Endothelial cell of hepatic sinusoid (primary cell): ENCODE data around the gene PTPRG.

Source experiments
- in situ Hi-C: cut with HindIII; loops from 2 replicates; pipeline ENCODE4 v1.10.0; 2017; ENCODE audit warnings: low sequenced_read_pairs

Gene PTPRG

GRCh38 chr3:61783993-61784718, 222.8 kb downstream of the PTPRG start:
- in situ Hi-C loops = no loop called here

DNA sequence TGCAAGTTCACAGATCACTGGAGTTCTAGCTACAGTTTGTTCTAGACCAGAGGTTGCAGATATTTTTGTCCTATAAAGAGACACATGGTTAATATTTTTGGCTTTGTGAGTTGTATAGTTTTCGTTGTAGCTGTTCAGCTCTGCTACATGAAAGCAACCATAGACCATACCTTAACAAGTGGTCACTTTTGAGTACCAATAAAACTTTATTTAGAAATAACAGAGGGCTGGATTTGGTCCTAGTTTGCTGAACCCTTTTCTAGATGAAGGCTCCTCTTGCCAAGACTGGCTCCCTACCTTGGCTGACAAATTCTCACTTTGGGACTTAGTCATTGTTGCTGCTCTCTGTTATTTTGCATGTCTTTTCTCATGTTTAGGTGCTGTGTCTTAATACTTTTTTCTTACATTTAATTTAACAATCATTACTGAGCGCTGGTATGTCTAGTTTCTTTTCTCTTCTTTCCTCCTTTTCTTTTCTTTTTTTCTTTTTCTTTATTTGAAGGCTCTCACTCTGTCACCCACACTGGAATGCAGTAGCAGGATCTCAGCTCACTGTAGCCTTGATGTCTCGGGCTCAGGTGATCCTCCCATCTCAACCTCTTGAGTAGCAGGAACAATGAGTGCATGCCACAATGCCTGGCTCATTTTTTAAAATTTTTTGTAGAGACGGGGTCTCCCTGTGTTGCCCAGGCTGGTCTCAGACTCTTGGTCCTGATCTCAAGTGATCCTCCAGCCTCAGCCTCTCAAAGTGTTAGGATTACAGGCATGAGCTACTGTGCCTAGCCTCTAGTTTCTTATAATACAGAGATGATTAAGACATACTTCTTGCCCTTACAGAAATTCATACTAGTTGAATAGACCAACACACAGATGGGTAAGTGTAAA, 227.5 kb downstream of the PTPRG start:
- in situ Hi-C loops = no loop called here

GRCh38 chr3:61789861-61790260, 228.5 kb downstream of the PTPRG start:
- in situ Hi-C loops = no loop called here

GRCh38 chr3:61790411-61790810, 229.0 kb downstream of the PTPRG start:
- in situ Hi-C loops = no loop called here

GRCh38 chr3:61793056-61793455, 231.7 kb downstream of the PTPRG start:
- in situ Hi-C loops = no loop called here

- in situ Hi-C loops = no loop called here
Observed at GRCh38 chr3:61793521-61793920, 232.2 kb downstream of the PTPRG start.

DNA sequence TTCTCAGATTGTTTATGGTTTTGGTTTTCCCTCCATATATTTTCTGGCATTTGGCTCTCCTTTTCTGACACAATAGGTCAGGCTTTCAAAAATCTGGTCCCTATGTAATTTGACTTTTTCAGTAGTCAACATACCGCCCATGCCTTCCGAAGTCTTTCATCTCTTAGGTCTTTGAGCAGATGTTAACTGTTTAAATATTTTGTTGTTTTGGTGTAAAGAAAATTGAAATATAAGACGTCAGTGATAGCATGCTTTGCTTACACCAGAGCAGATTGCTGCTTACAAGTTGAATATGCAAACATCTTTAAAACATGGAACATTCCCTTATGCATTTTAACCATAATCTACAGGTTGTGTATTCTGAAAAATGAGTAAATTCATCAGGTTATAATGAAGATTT, 233.0 kb downstream of the PTPRG start:
- in situ Hi-C loops = no loop called here

- in situ Hi-C loops = no loop called here
Observed at GRCh38 chr3:61794961-61795360, 233.6 kb downstream of the PTPRG start.

DNA sequence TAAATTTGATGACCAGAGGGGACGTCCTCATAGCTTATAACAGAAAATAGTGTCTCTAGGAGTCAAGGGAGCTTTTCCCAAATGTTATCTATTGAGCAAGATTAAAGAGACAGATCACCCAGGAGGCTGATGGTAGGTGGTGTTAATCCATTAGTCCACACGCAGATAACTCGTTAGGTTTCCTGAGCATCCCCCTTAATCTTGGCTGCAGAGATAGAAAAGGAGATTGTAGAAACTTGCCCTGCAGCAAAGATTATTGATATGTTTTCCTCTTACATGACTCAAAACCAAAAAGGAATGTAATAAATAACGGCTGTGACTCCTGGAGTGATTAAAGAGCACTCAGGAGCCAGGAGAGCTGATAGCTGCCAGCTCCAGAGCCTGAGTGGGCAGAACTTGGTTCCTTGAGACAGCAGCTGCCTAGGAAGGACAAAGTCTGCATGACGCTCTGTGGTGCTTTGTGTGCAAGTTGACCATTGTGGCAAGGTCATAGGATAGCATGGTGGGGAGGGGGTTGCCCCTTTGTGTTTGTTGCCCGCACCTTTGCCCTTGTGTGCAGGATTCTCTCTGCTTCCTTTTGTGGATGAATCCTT, 234.8 kb downstream of the PTPRG start:
- in situ Hi-C loops = no loop called here

DNA sequence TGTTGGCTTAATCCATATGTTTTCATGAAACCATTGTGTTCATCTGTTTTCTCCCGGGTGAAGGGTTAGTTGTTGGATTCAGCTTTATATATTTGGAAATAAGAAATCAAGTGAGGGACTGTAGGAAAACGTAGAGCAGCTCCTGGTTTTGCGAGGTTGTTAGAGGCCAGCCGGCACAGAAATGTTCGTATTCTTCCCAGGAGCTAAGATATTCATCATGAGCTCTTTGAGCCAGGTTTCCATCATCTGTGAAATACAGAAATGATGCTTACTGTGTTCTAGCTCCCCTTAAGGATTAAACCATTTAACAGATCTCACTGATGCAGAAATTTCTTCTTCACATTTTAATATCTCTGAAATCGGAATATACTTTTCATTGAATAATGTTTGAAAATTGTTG, 235.5 kb downstream of the PTPRG start:
- in situ Hi-C loops = no loop called here

- in situ Hi-C loops = no loop called here
Observed at GRCh38 chr3:61802772-61803171, 241.4 kb downstream of the PTPRG start.

DNA sequence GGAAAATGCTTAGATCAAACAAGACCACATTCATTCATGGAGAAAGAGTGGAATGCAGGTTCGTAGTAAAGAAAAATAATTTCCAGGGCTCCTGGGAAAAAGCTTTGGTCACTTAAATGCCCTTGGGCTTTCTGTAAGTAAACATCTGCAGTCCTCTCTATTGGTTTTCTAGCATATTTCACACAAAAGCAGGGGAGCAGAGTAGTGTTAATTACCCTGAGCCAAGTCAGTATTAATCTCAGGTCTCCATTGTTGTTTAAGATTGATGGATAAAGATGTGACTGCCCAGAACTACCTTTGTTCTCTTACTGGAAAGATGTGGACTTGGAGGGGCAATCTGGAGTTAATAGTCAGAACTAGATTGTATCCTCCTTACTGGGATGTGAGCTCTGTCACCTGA, 242.6 kb downstream of the PTPRG start:
- in situ Hi-C loops = no loop called here

GRCh38 chr3:61804782-61805181, 243.4 kb downstream of the PTPRG start:
- in situ Hi-C loops = no loop called here

GRCh38 chr3:61805510-61806080, 244.2 kb downstream of the PTPRG start:
- in situ Hi-C loops = no loop called here

- in situ Hi-C loops = no loop called here
Observed at GRCh38 chr3:61806810-61807209, 245.4 kb downstream of the PTPRG start.

DNA sequence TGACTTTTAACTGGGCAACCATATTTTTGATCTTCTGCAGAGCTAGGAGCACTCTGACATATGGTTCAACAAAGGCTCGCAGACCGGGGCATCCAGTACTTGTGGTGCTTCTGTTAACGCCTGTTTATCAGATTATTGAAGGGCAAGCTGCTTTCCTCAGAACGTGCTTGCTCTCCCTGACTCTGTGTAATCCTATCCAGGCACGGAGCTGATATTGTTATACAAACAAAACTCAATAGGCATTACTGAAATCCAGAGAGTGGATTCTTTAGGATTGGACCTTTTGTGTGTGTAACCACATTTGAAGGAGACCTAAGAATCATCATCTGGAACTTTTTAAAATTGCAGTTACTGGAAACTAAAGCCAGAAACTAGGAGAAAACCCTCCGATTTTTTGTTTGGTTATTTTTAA, 246.5 kb downstream of the PTPRG start:
- in situ Hi-C loops = no loop called here

DNA sequence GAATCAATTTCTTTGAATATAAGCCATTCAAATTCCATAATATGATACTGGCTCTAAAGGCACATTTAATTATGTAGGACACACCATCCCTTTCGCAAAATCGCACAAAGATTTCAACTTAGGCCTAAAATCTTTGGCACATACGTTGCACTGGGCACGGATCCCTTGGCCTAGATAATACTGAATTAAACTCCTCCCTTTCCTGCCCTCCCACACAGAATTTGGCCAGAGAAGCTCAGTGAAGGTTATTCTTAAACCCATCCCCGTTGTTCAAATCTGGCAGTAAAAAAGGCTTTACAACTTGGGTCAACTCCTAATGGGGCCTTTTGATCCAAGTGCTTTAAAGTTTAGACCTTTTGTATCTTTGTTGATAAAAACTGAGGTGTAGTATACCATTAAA, 247.2 kb downstream of the PTPRG start:
- in situ Hi-C loops = no loop called here

- in situ Hi-C loops = no loop called here
Observed at GRCh38 chr3:61808999-61809398, 247.6 kb downstream of the PTPRG start.

DNA sequence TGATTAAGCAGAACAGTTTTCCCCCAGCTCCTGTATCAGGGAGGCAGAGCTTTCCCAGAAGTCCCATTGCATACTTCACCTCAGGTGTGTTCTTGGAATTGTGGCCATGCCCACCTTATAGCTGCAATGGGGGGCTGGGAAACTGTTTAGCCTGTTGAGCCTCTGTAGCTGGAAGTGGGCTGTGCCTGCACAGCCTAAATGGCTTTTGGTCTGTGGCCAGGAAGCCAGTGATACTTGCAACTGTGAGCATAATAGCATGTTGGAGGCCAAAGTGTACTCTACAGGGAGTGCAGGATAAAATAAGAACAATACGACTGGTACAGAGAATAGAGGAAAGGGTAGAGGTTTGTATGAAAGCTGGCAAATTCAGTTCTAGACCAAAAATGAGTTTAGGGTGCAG, 248.5 kb downstream of the PTPRG start:
- in situ Hi-C loops = loop anchor here (5.0 kb wide), 1 partner anchor 38 kb away; no protein-coding TSS in a partner anchor

- in situ Hi-C loops = loop anchor here (5.0 kb wide), 1 partner anchor 39 kb away; no protein-coding TSS in a partner anchor
Observed at GRCh38 chr3:61810953-61811497, 249.7 kb downstream of the PTPRG start.

- in situ Hi-C loops = loop anchor here (5.0 kb wide), 1 partner anchor 39 kb away; no protein-coding TSS in a partner anchor
Observed at GRCh38 chr3:61811652-61812051, 250.3 kb downstream of the PTPRG start.
